HG02798 (cell line): ENCODE results near the gene PRR36.
A peak's percentile ranks its signal among the peaks of the same experiment; 100 is the strongest.
"Not testable (repeated sequence)": the region's sequence is repeated elsewhere in the genome, so short reads cannot be mapped to it uniquely, and the experiment has no call there.

Source experiments
- ATAC-seq: cut with Tn5 transposase; IDR thresholded peaks from one replicate; pipeline ENCODE4 v1.9.1; 2021; ENCODE audit warnings: mild to moderate bottlenecking; ENCODE audit not compliant: unreplicated experiment, poor library complexity

Gene PRR36

GRCh38 chr19:7874076-7874896 lies at the start of gene PRR36:
Gene PRR36, minus strand, starts transcription at chr19:7874390. Its CDS starts 701 bp downstream, at chr19:7873689.
- ATAC-seq, result no peak

GRCh38 chr19:7923295-7924191 lies 49.4 kb upstream of the PRR36 start:
- no peak for ATAC-seq

GRCh38 chr19:7922836-7923195 lies 48.6 kb upstream of the PRR36 start:
- no peak for ATAC-seq

GRCh38 chr19:7921967-7922835 lies 48.0 kb upstream of the PRR36 start:
- no peak for ATAC-seq

DNA sequence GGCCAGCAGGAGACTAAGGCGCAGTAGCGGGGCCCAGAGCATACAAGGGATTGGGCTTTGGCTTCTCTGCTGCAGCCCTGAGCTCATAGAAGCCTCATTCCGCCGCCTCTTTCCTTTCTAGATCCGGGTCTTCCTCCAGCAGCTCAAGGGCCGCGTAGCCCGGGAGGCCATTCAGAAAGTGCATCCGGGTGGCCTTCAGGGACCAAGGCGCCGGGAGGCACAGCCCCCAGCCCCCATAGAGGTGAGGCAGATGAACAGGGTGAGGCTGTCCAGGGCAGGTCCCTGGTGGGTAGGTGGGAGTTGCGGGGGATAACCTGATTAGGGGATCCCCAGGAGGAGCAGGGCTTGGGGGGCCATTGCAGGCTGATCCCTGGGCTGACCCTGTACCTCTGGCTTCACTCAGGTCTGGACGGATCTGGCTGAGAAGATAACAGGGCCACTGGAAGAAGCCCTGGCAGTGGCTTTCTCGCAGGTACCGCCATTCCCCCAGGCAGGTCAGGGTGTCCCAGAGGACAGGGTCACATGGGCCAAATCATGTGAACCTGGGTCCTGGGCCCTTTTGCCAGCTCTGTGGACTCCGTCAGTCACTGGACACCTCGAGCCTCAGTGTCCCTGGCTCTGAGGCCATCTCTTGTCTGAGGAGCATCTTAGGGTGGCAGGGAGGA lies 47.2 kb upstream of the PRR36 start:
- ATAC-seq, result no peak

- ATAC-seq, result peak; percentile 59
These were observed 46.5 kb upstream of the PRR36 start for GRCh38 chr19:7920519-7921301.

GRCh38 chr19:7919610-7920518 lies 45.7 kb upstream of the PRR36 start, which contains the start of gene SNAPC2:
Gene SNAPC2, plus strand, starts transcription at chr19:7920338. Its CDS starts 29 bp downstream, at chr19:7920367.
- ATAC-seq, result peak; percentile 70

- ATAC-seq, result no peak
These were observed 44.6 kb upstream of the PRR36 start for GRCh38 chr19:7918615-7919421.

- ATAC-seq, result not testable (repeated sequence)
These were observed 43.9 kb upstream of the PRR36 start for GRCh38 chr19:7918062-7918614.

- ATAC-seq, result no peak
These were observed 43.3 kb upstream of the PRR36 start for GRCh38 chr19:7917267-7918061.

DNA sequence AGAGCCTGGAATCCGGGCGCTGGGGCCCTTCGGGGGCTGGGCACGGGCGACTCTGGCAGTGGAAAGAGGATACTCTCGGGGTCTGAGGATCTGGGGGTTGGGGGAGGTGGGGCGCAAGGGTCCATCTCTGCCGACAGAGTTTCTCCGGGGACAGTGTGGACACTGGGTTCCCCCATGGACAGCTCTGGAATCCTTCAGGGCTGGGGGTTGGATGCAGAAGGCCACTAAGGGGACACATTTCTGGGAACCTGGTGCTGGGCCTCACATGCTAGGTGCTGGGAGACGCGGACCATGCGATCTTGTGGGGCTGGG lies 42.7 kb upstream of the PRR36 start:
- ATAC-seq, result no peak

DNA sequence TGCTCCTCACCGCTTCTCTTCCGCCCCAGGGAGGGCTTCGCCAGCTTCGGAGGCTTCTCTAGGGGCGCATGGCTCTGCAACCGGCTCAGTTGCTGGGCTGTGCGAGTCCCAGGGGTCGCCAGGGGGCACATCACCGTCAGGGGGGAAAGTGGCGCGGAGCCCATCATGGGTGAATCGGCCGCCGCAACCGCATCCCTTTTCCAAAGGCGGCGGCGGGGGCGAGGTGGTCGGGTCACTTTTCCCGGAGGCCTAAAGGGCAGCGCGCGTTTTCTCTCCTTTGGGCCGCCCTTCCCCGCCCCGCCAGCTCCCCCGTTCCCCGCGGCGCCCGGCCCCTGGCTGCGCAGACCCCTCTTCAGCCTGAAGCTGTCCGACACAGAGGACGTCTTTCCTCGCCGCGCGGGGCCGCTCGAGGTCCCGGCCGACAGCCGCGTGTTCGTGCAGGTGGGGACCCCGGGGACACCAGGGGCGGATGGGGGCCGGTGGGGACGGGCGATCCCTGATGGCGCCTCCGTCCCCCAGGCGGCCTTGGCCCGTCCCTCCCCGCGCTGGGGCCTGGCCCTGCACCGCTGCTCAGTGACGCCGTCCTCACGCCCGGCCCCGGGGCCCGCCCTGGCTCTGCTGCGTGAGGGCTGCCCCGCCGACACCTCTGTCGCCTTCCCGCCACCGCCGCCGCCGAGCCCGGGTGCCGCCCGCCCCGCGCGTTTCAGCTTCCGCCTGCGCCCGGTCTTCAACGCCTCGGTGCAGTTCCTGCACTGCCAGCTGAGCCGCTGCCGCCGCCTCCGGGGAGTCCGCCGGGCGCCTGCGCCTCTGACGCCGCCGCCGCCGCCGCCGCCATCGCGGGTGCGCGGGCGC lies 42.1 kb upstream of the PRR36 start:
- no peak for ATAC-seq

GRCh38 chr19:7915250-7916102 lies 41.3 kb upstream of the PRR36 start:
- no peak for ATAC-seq

DNA sequence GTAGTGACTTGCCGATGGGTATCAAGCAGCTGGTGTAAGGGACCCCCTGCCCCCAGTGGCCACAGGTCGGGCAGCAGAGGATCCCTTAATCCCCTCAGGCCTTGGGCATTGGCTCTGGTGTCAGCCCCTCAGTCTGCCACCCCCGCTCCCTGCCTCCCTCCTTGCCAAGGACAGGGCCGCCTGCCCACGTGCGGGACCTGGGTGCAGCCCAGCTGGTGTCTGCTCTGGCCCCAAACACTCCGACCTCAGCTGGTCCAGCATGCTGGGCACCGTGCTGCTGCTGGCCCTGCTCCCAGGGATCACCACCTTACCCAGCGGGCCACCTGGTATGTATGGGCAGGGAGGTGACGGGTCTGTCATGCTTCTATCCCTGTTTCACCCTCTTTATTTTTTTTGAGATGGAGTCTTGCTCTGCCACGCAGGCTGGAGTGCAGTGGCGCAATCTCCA lies 40.4 kb upstream of the PRR36 start, which contains the start of gene TGFBR3L:
TSS of gene TGFBR3L (plus strand) at position 233 of the 448 bp plus-strand sequence.
- no peak for ATAC-seq
